ENCODE data around the gene EML1. TPM values are rescaled to one million over a fixed set of nuclear protein-coding genes. Genes with fewer than 3 reads are reported as not detected.

EML1 gene, protein sequence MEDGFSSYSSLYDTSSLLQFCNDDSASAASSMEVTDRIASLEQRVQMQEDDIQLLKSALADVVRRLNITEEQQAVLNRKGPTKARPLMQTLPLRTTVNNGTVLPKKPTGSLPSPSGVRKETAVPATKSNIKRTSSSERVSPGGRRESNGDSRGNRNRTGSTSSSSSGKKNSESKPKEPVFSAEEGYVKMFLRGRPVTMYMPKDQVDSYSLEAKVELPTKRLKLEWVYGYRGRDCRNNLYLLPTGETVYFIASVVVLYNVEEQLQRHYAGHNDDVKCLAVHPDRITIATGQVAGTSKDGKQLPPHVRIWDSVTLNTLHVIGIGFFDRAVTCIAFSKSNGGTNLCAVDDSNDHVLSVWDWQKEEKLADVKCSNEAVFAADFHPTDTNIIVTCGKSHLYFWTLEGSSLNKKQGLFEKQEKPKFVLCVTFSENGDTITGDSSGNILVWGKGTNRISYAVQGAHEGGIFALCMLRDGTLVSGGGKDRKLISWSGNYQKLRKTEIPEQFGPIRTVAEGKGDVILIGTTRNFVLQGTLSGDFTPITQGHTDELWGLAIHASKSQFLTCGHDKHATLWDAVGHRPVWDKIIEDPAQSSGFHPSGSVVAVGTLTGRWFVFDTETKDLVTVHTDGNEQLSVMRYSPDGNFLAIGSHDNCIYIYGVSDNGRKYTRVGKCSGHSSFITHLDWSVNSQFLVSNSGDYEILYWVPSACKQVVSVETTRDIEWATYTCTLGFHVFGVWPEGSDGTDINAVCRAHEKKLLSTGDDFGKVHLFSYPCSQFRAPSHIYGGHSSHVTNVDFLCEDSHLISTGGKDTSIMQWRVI
- 33.3 TPM for total RNA-seq
- long read RNA-seq, full-length matches to known transcripts = 7 of 110 reads
- long read RNA-seq, partial matches to known transcripts = 4 of 110 reads
- long read RNA-seq, other reads (novel, unspliced or antisense) = 99 of 110 reads

DNA sequence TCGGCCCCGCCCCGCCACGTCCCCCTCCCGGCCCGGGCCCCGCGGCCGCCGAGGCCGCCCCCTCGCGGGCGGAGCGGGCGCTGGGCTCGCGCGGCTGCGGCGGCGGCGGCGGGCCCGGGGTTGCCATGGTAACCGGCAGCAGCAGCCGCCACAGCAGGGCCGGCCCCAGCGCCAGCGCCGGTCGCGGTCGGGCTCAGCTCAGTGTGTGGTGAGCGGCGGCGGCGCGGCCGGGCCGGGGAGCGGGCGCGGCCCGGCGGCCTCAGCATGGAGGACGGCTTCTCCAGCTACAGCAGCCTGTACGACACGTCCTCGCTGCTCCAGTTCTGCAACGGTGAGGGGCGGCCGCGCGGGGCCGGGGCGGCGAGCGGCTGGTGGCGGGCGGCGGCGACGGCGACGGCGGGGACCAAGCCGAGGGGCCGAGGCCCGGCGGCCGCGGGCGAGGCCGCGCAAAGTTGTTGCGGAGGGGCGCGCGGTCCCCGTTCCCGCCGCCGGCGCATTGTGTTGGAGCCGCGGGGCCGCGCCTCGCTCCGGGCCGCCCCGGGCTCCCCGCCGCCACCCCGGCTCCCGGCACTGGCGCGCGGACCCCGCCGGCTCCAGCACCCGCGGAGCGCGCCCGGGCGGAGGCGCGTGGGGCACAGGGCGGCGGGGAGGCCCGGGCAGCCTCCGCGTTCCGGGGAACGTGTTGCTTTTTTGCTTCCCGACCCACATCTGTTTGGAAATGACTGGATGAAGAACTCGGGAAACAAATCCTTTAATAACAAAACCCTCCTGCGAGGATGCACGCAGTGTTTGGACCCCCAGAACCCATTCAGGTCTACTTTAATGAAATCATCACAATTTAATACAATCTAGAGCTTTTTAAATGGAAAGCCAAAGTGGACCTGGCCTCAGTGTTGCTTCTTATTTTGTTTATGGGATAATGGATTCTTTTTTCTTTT, at the start of gene EML1:
Gene EML1, plus strand, starts transcription at position 201 of the 938 bp plus-strand sequence. Its CDS starts 64 bp downstream, at position 265.
- intact Hi-C loops (cut with micrococcal nuclease) = no loop called here

DNA sequence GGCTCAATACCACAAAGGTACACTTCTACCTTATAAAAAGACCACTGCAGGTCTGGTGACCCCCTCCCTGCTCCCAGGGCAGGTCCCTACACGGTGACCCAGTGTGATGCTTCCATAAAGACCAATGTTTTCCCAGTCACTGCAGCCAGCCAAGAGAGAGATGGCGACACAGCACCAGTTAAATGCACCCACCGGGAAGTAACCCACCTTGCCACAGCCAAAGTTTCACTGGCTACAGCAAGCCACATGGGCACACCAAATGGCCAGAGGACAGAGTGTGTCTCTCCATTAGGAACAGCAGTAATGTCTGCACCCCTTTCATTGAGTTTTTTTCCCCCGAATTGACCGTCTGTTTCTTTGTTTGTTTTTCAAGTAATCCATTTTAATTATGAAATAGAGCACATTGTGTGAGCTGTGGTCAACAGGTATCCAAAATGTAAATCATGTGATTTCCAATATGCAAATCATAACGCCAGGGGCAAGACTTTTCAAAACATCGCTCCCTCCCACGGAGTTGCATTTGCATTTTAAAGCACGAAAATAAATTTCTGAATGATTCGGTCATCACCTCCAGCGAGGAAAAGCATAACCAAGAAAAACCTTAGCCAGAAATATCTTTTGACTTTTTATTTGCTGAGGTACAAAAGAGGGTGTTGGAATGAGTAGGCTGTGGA, 48.9 kb upstream of the EML1 start:
- no peaks in the 10 kb centered on the region for H3K9me3 ChIP-seq (replicated peaks)
- no peaks in the 10 kb centered on the region for H3K27me3 ChIP-seq (ENCODE audit: low read depth)
- no peak for DNase-seq
- no peak overlapping the region for H3K4me3 ChIP-seq
- no peaks in the 10 kb centered on the region for H3K36me3 ChIP-seq
- TF ChIP-seq, protein P1, sequence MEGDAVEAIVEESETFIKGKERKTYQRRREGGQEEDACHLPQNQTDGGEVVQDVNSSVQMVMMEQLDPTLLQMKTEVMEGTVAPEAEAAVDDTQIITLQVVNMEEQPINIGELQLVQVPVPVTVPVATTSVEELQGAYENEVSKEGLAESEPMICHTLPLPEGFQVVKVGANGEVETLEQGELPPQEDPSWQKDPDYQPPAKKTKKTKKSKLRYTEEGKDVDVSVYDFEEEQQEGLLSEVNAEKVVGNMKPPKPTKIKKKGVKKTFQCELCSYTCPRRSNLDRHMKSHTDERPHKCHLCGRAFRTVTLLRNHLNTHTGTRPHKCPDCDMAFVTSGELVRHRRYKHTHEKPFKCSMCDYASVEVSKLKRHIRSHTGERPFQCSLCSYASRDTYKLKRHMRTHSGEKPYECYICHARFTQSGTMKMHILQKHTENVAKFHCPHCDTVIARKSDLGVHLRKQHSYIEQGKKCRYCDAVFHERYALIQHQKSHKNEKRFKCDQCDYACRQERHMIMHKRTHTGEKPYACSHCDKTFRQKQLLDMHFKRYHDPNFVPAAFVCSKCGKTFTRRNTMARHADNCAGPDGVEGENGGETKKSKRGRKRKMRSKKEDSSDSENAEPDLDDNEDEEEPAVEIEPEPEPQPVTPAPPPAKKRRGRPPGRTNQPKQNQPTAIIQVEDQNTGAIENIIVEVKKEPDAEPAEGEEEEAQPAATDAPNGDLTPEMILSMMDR (IDR thresholded peaks at IDR 0.05; ENCODE audit: borderline replicate concordance) = no peak
- H3K4me1 ChIP-seq = peaks cover 86% of the 10 kb centered on the region
- intact Hi-C loops (cut with micrococcal nuclease) = no loop called here
- H3K27ac ChIP-seq (replicated peaks) = peak overlapping the region; percentile 93

More for the DNA sequence above, at the start of gene EML1:
- peak; percentile 82 for DNase-seq
- Histone ChIP-seq H3K9me3 (replicated peaks) (no peaks in the 10 kb centered on the region), H3K4me1 (peaks cover 50% of the 10 kb centered on the region), H3K4me3 (peak within 1 kb of the TSS; percentile 69), H3K27me3 (ENCODE audit: low read depth) (no peaks in the 10 kb centered on the region), H3K36me3 (no peaks in the 10 kb centered on the region), H3K27ac (replicated peaks) (peak within 1 kb of the TSS; percentile 91)
- TF ChIP-seq, protein P1 (IDR thresholded peaks at IDR 0.05; ENCODE audit: borderline replicate concordance) = no peak

DNA sequence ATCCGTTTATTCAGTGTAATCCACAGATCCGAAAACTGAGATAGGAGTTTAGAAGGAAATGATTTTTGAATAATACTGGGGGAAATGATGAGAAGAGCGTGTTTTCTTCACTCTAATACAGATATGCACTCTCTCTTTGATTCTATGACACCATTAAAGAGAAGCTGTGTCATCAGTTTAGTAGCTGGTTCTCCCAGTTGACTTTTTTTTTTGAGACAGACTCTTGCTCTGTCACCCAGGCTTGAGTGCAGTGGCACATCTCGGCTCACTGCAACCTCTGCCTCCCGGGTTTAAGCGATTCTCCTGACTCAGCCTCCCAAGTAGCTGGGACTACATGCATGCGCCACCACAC, 48.4 kb upstream of the EML1 start:
- TF ChIP-seq, protein P1 (IDR thresholded peaks at IDR 0.05; ENCODE audit: borderline replicate concordance) = no peak
- H3K9me3 ChIP-seq (replicated peaks) = no peaks in the 10 kb centered on the region
- H3K27me3 ChIP-seq (ENCODE audit: low read depth) = no peaks in the 10 kb centered on the region
- peak overlapping the region; percentile 93 for H3K27ac ChIP-seq (replicated peaks)
- intact Hi-C loops (cut with micrococcal nuclease) = no loop called here
- peaks cover 86% of the 10 kb centered on the region for H3K4me1 ChIP-seq
- DNase-seq = no peak
- no peak overlapping the region for H3K4me3 ChIP-seq
- no peaks in the 10 kb centered on the region for H3K36me3 ChIP-seq

DNA sequence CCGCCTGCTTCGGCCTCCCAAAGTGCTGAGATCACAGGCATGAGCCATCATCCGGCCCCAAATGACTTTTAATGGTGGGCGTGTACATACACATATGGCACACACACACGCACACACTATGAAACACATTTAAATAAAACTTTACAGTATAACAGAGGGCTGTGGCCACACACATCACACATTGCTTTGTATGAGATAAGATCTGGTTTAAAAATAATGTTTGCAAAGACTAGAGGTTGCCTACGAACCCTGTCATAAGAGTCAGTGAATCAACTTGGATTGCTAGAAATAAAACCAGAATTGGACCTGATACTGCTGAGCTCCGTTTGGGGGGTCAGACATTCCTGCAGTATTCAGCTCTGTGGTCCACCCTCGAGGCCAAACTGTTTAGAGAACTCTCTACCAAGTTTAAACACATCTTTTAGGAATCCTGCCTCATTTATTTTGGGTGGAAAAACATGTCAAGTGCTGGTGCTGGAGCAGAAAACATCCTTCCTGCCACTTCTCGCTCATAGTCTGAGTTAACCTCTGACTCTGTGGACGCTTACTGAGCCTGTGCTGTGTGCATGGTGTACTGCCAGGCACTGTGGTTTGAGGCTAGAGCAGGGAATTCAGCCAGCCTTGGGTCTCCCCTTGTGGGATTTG, 47.8 kb upstream of the EML1 start:
- DNase-seq = no peak
- Histone ChIP-seq H3K4me1 (peaks cover 86% of the 10 kb centered on the region), H3K27ac (replicated peaks) (peak overlapping the region; percentile 93), H3K36me3 (no peaks in the 10 kb centered on the region), H3K27me3 (ENCODE audit: low read depth) (no peaks in the 10 kb centered on the region), H3K4me3 (no peak overlapping the region), H3K9me3 (replicated peaks) (no peaks in the 10 kb centered on the region)
- TF ChIP-seq, protein P1 (IDR thresholded peaks at IDR 0.05; ENCODE audit: borderline replicate concordance) = no peak
- intact Hi-C loops (cut with micrococcal nuclease) = no loop called here
